Thoracic aorta (tissue), 2 donors: ENCODE measurements around the gene SSPN. TPM values are rescaled to one million over a fixed set of nuclear protein-coding genes. Genes with fewer than 3 reads are reported as not detected.

Experiments
- ATAC-seq: fragments of 150-250 bp; one replicate; pipeline ENCODE4 v1.8.0; 2017; ENCODE audit warnings: low read depth; ENCODE audit not compliant: insufficient number of reproducible peaks, low FRiP score
- DNase-seq: peaks from one replicate; pipeline ENCODE4 v3.0.0-alpha.2; 2020; ENCODE audit warnings: low spot score
- H3K27ac ChIP-seq, 2 donors: fragments of 200-600 bp; sonication (generic); 1 replicate in 1 of 2; 2 replicates in 1 of 2; pipeline ENCODE4 v1.5.1; 2016; ENCODE audit warnings: mild to moderate bottlenecking in 2 of 2, moderate library complexity in 2 of 2
- H3K27me3 ChIP-seq: fragments of 200-600 bp; sonication (generic); replicated peaks from 2 replicates; pipeline ENCODE4 v1.6.0; 2016; ENCODE audit warnings: mild to moderate bottlenecking; ENCODE audit not compliant: insufficient read depth
- H3K36me3 ChIP-seq: fragments of 200-600 bp; sonication (generic); one replicate; pipeline ENCODE4 v1.5.1; 2016
- H3K4me1 ChIP-seq, 2 donors: fragments of 200-600 bp; sonication (generic); 1 replicate in 1 of 2; 2 replicates in 1 of 2; pipeline versions ENCODE4 v1.5.1 to v1.6.0; 2016; ENCODE audit warnings: low read depth in 2 of 2, mild to moderate bottlenecking in 1 of 2; ENCODE audit not compliant: control insufficient read depth in 1 of 2
- H3K4me3 ChIP-seq: fragments of 200-600 bp; sonication (generic); 2 replicates; pipeline ENCODE4 v1.5.1; 2016; ENCODE audit warnings: mild to moderate bottlenecking
- H3K9me3 ChIP-seq: fragments of 200-600 bp; sonication (generic); 2 replicates; pipeline ENCODE4 v1.5.1; 2016
- total RNA-seq, 2 donors: library from RNA; depleted of rRNA; stranded (reverse); fragments of >200 nt; gene quantifications; one replicate each; pipeline versions ENCODE4 v1.1.0 to v1.2.3, GENCODE V29; 2016
- TF ChIP-seq, protein P1 (sequence below): fragments of 200-600 bp; sonication (generic); IDR thresholded peaks from one replicate; pipeline ENCODE4 v1.5.1; 2019; ENCODE audit warnings: antibody characterized with exemption

The SSPN gene
- total RNA-seq, 2 donors from 2014 or later, result 36.7 to 50.9 TPM

DNA sequence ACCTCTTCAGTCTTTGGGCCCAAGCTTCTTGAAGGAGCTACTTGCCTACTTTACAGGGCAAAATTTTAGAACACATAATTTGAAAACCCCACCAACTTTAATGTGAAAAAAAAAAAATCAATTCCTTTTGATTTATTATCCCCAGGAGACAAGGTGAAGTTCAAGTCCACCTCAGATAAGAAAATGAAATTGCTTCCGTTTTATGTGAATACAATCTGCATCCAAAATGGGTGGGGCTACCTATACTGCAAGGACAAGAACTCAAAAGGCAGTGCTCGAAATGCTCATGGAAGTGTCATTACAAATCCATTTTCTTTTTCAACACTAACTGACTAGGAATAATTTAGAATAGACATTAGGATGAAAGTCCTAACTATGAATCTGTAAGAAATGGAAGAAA, 45.7 kb downstream of the SSPN start:
- H3K9me3 ChIP-seq, result no peaks in the 10 kb centered on the region
- H3K4me3 ChIP-seq, result no peak overlapping the region
- H3K27ac ChIP-seq, result no peak overlapping the region
- H3K36me3 ChIP-seq, result no peaks in the 10 kb centered on the region
- TF ChIP-seq, protein P1, sequence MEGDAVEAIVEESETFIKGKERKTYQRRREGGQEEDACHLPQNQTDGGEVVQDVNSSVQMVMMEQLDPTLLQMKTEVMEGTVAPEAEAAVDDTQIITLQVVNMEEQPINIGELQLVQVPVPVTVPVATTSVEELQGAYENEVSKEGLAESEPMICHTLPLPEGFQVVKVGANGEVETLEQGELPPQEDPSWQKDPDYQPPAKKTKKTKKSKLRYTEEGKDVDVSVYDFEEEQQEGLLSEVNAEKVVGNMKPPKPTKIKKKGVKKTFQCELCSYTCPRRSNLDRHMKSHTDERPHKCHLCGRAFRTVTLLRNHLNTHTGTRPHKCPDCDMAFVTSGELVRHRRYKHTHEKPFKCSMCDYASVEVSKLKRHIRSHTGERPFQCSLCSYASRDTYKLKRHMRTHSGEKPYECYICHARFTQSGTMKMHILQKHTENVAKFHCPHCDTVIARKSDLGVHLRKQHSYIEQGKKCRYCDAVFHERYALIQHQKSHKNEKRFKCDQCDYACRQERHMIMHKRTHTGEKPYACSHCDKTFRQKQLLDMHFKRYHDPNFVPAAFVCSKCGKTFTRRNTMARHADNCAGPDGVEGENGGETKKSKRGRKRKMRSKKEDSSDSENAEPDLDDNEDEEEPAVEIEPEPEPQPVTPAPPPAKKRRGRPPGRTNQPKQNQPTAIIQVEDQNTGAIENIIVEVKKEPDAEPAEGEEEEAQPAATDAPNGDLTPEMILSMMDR, result no peak
- DNase-seq (no peak), ATAC-seq (no peak)
- peaks cover 6 to 21% of the 10 kb centered on the region in 2 donors for H3K4me1 ChIP-seq
- no peaks in the 10 kb centered on the region for H3K27me3 ChIP-seq

DNA sequence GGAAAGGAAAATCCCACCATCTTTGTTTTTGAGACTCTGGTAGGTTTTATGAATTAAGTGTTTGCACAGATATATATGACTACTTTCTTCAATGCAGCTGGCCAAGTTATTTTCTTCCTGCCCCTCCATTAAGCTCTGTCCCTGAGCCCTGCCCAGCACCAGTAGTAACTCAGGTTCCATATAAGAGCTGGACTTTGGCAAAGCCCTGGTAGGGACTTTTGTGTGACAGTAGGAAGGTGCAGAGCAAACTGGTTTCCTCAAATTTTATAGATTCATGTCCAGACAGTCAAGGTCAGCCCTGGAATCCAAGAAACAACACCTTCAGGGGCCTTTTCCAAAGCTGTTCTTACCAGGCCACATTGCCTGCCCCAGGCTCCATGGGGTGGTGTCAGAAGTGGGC, 47.3 kb downstream of the SSPN start:
- no peak overlapping the region for H3K27ac ChIP-seq
- H3K36me3 ChIP-seq, result no peaks in the 10 kb centered on the region
- no peaks in the 10 kb centered on the region for H3K9me3 ChIP-seq
- H3K27me3 ChIP-seq, result no peaks in the 10 kb centered on the region
- no peak overlapping the region for H3K4me3 ChIP-seq
- ATAC-seq (no peak), DNase-seq (no peak)
- H3K4me1 ChIP-seq, result peaks cover 6 to 21% of the 10 kb centered on the region in 2 donors
- TF ChIP-seq, protein P1, result no peak

- TF ChIP-seq, protein P1, result no peak
- DNase-seq, result no peak
- no peak for ATAC-seq
- Histone ChIP-seq H3K9me3 (peaks cover 2% of the 10 kb centered on the region), H3K36me3 (no peaks in the 10 kb centered on the region), H3K4me3 (no peak overlapping the region), H3K27me3 (no peaks in the 10 kb centered on the region), H3K4me1 (peaks cover 0 to 8% of the 10 kb centered on the region in 2 donors), H3K27ac (no peak overlapping the region)
Measured at GRCh38 chr12:26244503-26244902, 49.1 kb downstream of the SSPN start.

GRCh38 chr12:26245175-26245942, 50.0 kb downstream of the SSPN start:
- H3K9me3 ChIP-seq, result peaks cover 4% of the 10 kb centered on the region
- ATAC-seq (no peak), DNase-seq (no peak)
- H3K27ac ChIP-seq, result no peak overlapping the region
- H3K27me3 ChIP-seq, result no peaks in the 10 kb centered on the region
- no peaks in the 10 kb centered on the region for H3K4me1 ChIP-seq
- TF ChIP-seq, protein P1, result no peak
- H3K36me3 ChIP-seq, result no peaks in the 10 kb centered on the region
- no peak overlapping the region for H3K4me3 ChIP-seq

- no peaks in the 10 kb centered on the region for H3K4me1 ChIP-seq
- TF ChIP-seq, protein P1, result no peak
- ATAC-seq (no peak), DNase-seq (no peak)
- H3K27ac ChIP-seq, result no peak overlapping the region
- H3K4me3 ChIP-seq, result no peak overlapping the region
- H3K36me3 ChIP-seq, result no peaks in the 10 kb centered on the region
- no peaks in the 10 kb centered on the region for H3K27me3 ChIP-seq
- H3K9me3 ChIP-seq, result peaks cover 4% of the 10 kb centered on the region
Measured at GRCh38 chr12:26246483-26247164, 51.3 kb downstream of the SSPN start.
